ENCODE measurements around the gene PROX2. TPM values are rescaled to one million over a fixed set of nuclear protein-coding genes. Genes with fewer than 3 reads are reported as not detected.

The PROX2 gene
- total RNA-seq, 4 donors from 2014 or later, result not detected

GRCh38 chr14:74917178-74917543 is 41.2 kb upstream of the PROX2 start:
- no peak for DNase-seq
- no peaks in the 10 kb centered on the region for H3K36me3 ChIP-seq
- no peaks in the 10 kb centered on the region for H3K9me3 ChIP-seq
- peaks cover 0 to under 1% (median 0%) of the 10 kb centered on the region in 4 donors for H3K4me1 ChIP-seq
- TF ChIP-seq POLR2A (IDR thresholded peaks at IDR 0.05) (no peak), CTCF (IDR thresholded peaks at IDR 0.05) (no peak)
- H3K4me3 ChIP-seq, result no peak overlapping the region
- no peak overlapping the region for H3K27ac ChIP-seq
- H3K27me3 ChIP-seq, result no peaks in the 10 kb centered on the region

GRCh38 chr14:74915826-74916225 is 39.9 kb upstream of the PROX2 start:
- H3K36me3 ChIP-seq, result no peaks in the 10 kb centered on the region
- TF ChIP-seq POLR2A (IDR thresholded peaks at IDR 0.05) (no peak), CTCF (IDR thresholded peaks at IDR 0.05) (no peak)
- no peaks in the 10 kb centered on the region for H3K9me3 ChIP-seq
- no peaks in the 10 kb centered on the region for H3K27me3 ChIP-seq
- H3K4me3 ChIP-seq, result no peak overlapping the region
- DNase-seq, result no peak
- H3K4me1 ChIP-seq, result peaks cover 0 to 8% (median 0%) of the 10 kb centered on the region in 4 donors
- H3K27ac ChIP-seq, result no peak overlapping the region

- peaks cover 0 to 8% (median 0%) of the 10 kb centered on the region in 4 donors for H3K4me1 ChIP-seq
- TF ChIP-seq CTCF (IDR thresholded peaks at IDR 0.05) (no peak), POLR2A (IDR thresholded peaks at IDR 0.05) (no peak)
- H3K36me3 ChIP-seq, result no peaks in the 10 kb centered on the region
- no peak for DNase-seq
- H3K27ac ChIP-seq, result no peak overlapping the region
- no peaks in the 10 kb centered on the region for H3K9me3 ChIP-seq
- no peaks in the 10 kb centered on the region for H3K27me3 ChIP-seq
- H3K4me3 ChIP-seq, result no peak overlapping the region
These were observed 39.5 kb upstream of the PROX2 start for GRCh38 chr14:74915426-74915825.

GRCh38 chr14:74913986-74914573 is 38.1 kb upstream of the PROX2 start:
- no peak for TF ChIP-seq POLR2A (IDR thresholded peaks at IDR 0.05)
- TF ChIP-seq CTCF (IDR thresholded peaks at IDR 0.05), result peak; percentile 26 to 65 (median 58)
- Histone ChIP-seq H3K36me3 (no peaks in the 10 kb centered on the region), H3K9me3 (no peaks in the 10 kb centered on the region), H3K27me3 (no peaks in the 10 kb centered on the region), H3K27ac (peak overlapping the region in 2 of 4 donors; percentile 17 to 35), H3K4me3 (no peak overlapping the region), H3K4me1 (peaks cover 0 to 8% (median 0%) of the 10 kb centered on the region in 4 donors)
- DNase-seq, result peak in 1 of 3 donors; percentile 75

- H3K27ac ChIP-seq, result no peak overlapping the region
- no peaks in the 10 kb centered on the region for H3K9me3 ChIP-seq
- H3K27me3 ChIP-seq, result no peaks in the 10 kb centered on the region
- DNase-seq, result no peak
- no peak overlapping the region for H3K4me3 ChIP-seq
- H3K4me1 ChIP-seq, result peaks cover 0 to 8% (median 0%) of the 10 kb centered on the region in 4 donors
- TF ChIP-seq POLR2A (IDR thresholded peaks at IDR 0.05) (no peak), CTCF (IDR thresholded peaks at IDR 0.05) (no peak)
- no peaks in the 10 kb centered on the region for H3K36me3 ChIP-seq
These were observed 37.5 kb upstream of the PROX2 start for GRCh38 chr14:74913393-74913910.
